ENCODE measurements around the gene ATF6B.
"Not testable (repeated sequence)": the region's sequence is repeated elsewhere in the genome, so short reads cannot be mapped to it uniquely, and the experiment has no call there.

ATF6B gene

GRCh38 chr6:32147401-32148132 lies 19.5 kb upstream of the ATF6B start:
- Histone ChIP-seq H3K27me3 (ENCODE audit: insufficient read depth, low read length) (peaks cover 20% of the 10 kb centered on the region), H2BK120ac (ENCODE audit: insufficient read depth, low read length, poor library complexity) (no peak overlapping the region), H3K27ac (ENCODE audit: low read depth, low read length) (no peak overlapping the region), H2BK12ac (ENCODE audit: low read length) (no peak overlapping the region), H4K8ac (ENCODE audit: low read depth, low read length) (no peak overlapping the region), H3K4me1 (ENCODE audit: control insufficient read depth in 1 of 2, insufficient read depth in 2 of 2, low read length in 2 of 2) (peaks cover 5 to 7% of the 10 kb centered on the region in 2 experiments), H3K14ac (ENCODE audit: low read length) (no peak overlapping the region), H4K12ac (ENCODE audit: low read depth, low read length) (no peak overlapping the region), H2BK5ac (ENCODE audit: low read depth, low read length, poor library complexity) (no peak overlapping the region), H3K79me2 (ENCODE audit: control insufficient read depth, insufficient read depth, low read length, poor library complexity) (no peaks in the 10 kb centered on the region), H3K4me2 (ENCODE audit: low read length) (no peak overlapping the region), H3K9me3 (ENCODE audit: insufficient read depth, low read depth, low read length) (peaks cover 3% of the 10 kb centered on the region), H4K91ac (ENCODE audit: low read depth, low read length) (no peak overlapping the region), H3K9ac (ENCODE audit: low read length) (no peak overlapping the region), H3K4me3 (ENCODE audit: low read depth, low read length) (no peak overlapping the region), H3K36me3 (ENCODE audit: control insufficient read depth in 1 of 2, insufficient read depth in 2 of 2, low read length in 2 of 2) (no peaks in the 10 kb centered on the region), H3K4ac (ENCODE audit: low read depth, low read length) (no peak overlapping the region), H2AK5ac (ENCODE audit: low read length) (no peak overlapping the region), H3K23ac (ENCODE audit: low read length) (no peak overlapping the region), H2AFZ (ENCODE audit: insufficient read depth, low read length, poor library complexity) (no peak overlapping the region), H3K79me1 (ENCODE audit: low read length) (peaks cover 2% of the 10 kb centered on the region), H3K18ac (ENCODE audit: low read length) (no peak overlapping the region)
- DNase-seq = no peak
- no CpG with 5 or more reads among the region's 4 CpGs for WGBS (ENCODE audit: extremely low coverage, insufficient coverage, insufficient read length)

GRCh38 chr6:32146687-32147086 lies 18.6 kb upstream of the ATF6B start:
- no peak overlapping the region for H3K14ac ChIP-seq (ENCODE audit: low read length)
- H3K4ac ChIP-seq (ENCODE audit: low read depth, low read length) = no peak overlapping the region
- no peak overlapping the region for H2BK120ac ChIP-seq (ENCODE audit: insufficient read depth, low read length, poor library complexity)

GRCh38 chr6:32146287-32146686 lies 18.2 kb upstream of the ATF6B start:
- Histone ChIP-seq H4K8ac (ENCODE audit: low read depth, low read length) (no peak overlapping the region), H3K18ac (ENCODE audit: low read length) (no peak overlapping the region), H2BK12ac (ENCODE audit: low read length) (no peak overlapping the region), H3K23ac (ENCODE audit: low read length) (no peak overlapping the region), H3K27me3 (ENCODE audit: insufficient read depth, low read length) (peaks cover 13% of the 10 kb centered on the region), H3K79me1 (ENCODE audit: low read length) (no peaks in the 10 kb centered on the region), H4K12ac (ENCODE audit: low read depth, low read length) (no peak overlapping the region), H3K9me3 (ENCODE audit: insufficient read depth, low read depth, low read length) (peaks cover 3% of the 10 kb centered on the region), H2BK120ac (ENCODE audit: insufficient read depth, low read length, poor library complexity) (no peak overlapping the region), H3K36me3 (ENCODE audit: control insufficient read depth in 1 of 2, insufficient read depth in 2 of 2, low read length in 2 of 2) (no peaks in the 10 kb centered on the region), H3K4me1 (ENCODE audit: control insufficient read depth in 1 of 2, insufficient read depth in 2 of 2, low read length in 2 of 2) (peaks cover 0 to 2% of the 10 kb centered on the region in 2 experiments), H3K79me2 (ENCODE audit: control insufficient read depth, insufficient read depth, low read length, poor library complexity) (no peaks in the 10 kb centered on the region), H4K91ac (ENCODE audit: low read depth, low read length) (no peak overlapping the region), H3K4ac (ENCODE audit: low read depth, low read length) (no peak overlapping the region), H2AFZ (ENCODE audit: insufficient read depth, low read length, poor library complexity) (no peak overlapping the region), H3K14ac (ENCODE audit: low read length) (no peak overlapping the region), H3K27ac (ENCODE audit: low read depth, low read length) (no peak overlapping the region), H2AK5ac (ENCODE audit: low read length) (no peak overlapping the region), H3K9ac (ENCODE audit: low read length) (no peak overlapping the region), H3K4me2 (ENCODE audit: low read length) (no peak overlapping the region), H2BK5ac (ENCODE audit: low read depth, low read length, poor library complexity) (no peak overlapping the region), H3K4me3 (ENCODE audit: low read depth, low read length) (no peak overlapping the region)
- WGBS (ENCODE audit: extremely low coverage, insufficient coverage, insufficient read length) = no CpG with 5 or more reads among the region's 1 CpG
- DNase-seq = no peak

More at GRCh38 chr6:32146687-32147086, 18.6 kb upstream of the ATF6B start:
- Histone ChIP-seq H3K27ac (ENCODE audit: low read depth, low read length) (no peak overlapping the region), H3K4me3 (ENCODE audit: low read depth, low read length) (no peak overlapping the region), H3K36me3 (ENCODE audit: control insufficient read depth in 1 of 2, insufficient read depth in 2 of 2, low read length in 2 of 2) (no peaks in the 10 kb centered on the region), H3K9me3 (ENCODE audit: insufficient read depth, low read depth, low read length) (peaks cover 3% of the 10 kb centered on the region), H3K9ac (ENCODE audit: low read length) (no peak overlapping the region), H2AK5ac (ENCODE audit: low read length) (no peak overlapping the region), H3K27me3 (ENCODE audit: insufficient read depth, low read length) (peaks cover 16% of the 10 kb centered on the region), H2BK5ac (ENCODE audit: low read depth, low read length, poor library complexity) (no peak overlapping the region), H2AFZ (ENCODE audit: insufficient read depth, low read length, poor library complexity) (no peak overlapping the region), H4K8ac (ENCODE audit: low read depth, low read length) (no peak overlapping the region), H2BK12ac (ENCODE audit: low read length) (no peak overlapping the region), H3K79me1 (ENCODE audit: low read length) (no peaks in the 10 kb centered on the region), H3K18ac (ENCODE audit: low read length) (no peak overlapping the region), H3K4me2 (ENCODE audit: low read length) (no peak overlapping the region), H4K12ac (ENCODE audit: low read depth, low read length) (no peak overlapping the region), H3K4me1 (ENCODE audit: control insufficient read depth in 1 of 2, insufficient read depth in 2 of 2, low read length in 2 of 2) (peaks cover 0 to 2% of the 10 kb centered on the region in 2 experiments), H4K91ac (ENCODE audit: low read depth, low read length) (no peak overlapping the region), H3K79me2 (ENCODE audit: control insufficient read depth, insufficient read depth, low read length, poor library complexity) (no peaks in the 10 kb centered on the region), H3K23ac (ENCODE audit: low read length) (no peak overlapping the region)
- no CpG with 5 or more reads among the region's 4 CpGs for WGBS (ENCODE audit: extremely low coverage, insufficient coverage, insufficient read length)
- DNase-seq = no peak

- H3K14ac ChIP-seq (ENCODE audit: low read length) = not testable (repeated sequence)
Measured at GRCh38 chr6:32144238-32144637, 16.2 kb upstream of the ATF6B start.

More at GRCh38 chr6:32144238-32144637, 16.2 kb upstream of the ATF6B start:
- H2AK5ac ChIP-seq (ENCODE audit: low read length); H3K9ac ChIP-seq (ENCODE audit: low read length); H4K91ac ChIP-seq (ENCODE audit: low read depth, low read length); H3K4me3 ChIP-seq (ENCODE audit: low read depth, low read length); H3K27me3 ChIP-seq (ENCODE audit: insufficient read depth, low read length); H3K79me2 ChIP-seq (ENCODE audit: control insufficient read depth, insufficient read depth, low read length, poor library complexity); H3K36me3 ChIP-seq (ENCODE audit: control insufficient read depth in 1 of 2, insufficient read depth in 2 of 2, low read length in 2 of 2); H3K79me1 ChIP-seq (ENCODE audit: low read length); H3K4ac ChIP-seq (ENCODE audit: low read depth, low read length); H3K4me2 ChIP-seq (ENCODE audit: low read length); H3K27ac ChIP-seq (ENCODE audit: low read depth, low read length); H3K9me3 ChIP-seq (ENCODE audit: insufficient read depth, low read depth, low read length); DNase-seq; H3K4me1 ChIP-seq (ENCODE audit: control insufficient read depth in 1 of 2, insufficient read depth in 2 of 2, low read length in 2 of 2); H2BK5ac ChIP-seq (ENCODE audit: low read depth, low read length, poor library complexity); H2BK12ac ChIP-seq (ENCODE audit: low read length); H2AFZ ChIP-seq (ENCODE audit: insufficient read depth, low read length, poor library complexity); H3K18ac ChIP-seq (ENCODE audit: low read length); H2BK120ac ChIP-seq (ENCODE audit: insufficient read depth, low read length, poor library complexity); H3K23ac ChIP-seq (ENCODE audit: low read length); H4K12ac ChIP-seq (ENCODE audit: low read depth, low read length); H4K8ac ChIP-seq (ENCODE audit: low read depth, low read length): not testable (repeated sequence)
- WGBS (ENCODE audit: extremely low coverage, insufficient coverage, insufficient read length) = no CpG with 5 or more reads among the region's 7 CpGs
